Testis (tissue), 3 donors: ENCODE results near the gene AGBL1. TPM values are rescaled to one million over a fixed set of nuclear protein-coding genes. Genes with fewer than 3 reads are reported as not detected.

ENCODE experiments used
- DNase-seq: peaks from one replicate; pipeline ENCODE4 v3.0.0-alpha.2; 2019
- H3K27ac ChIP-seq, 2 donors: fragments of 200-600 bp; sonication (generic); one replicate each; pipeline ENCODE4 v1.5.1; 2019
- H3K27me3 ChIP-seq: fragments of 200-600 bp; sonication (generic); one replicate; pipeline ENCODE4 v1.5.1; 2019
- H3K36me3 ChIP-seq: fragments of 200-600 bp; sonication (generic); one replicate; pipeline ENCODE4 v1.5.1; 2017; ENCODE audit warnings: low read depth; ENCODE audit errors: missing control alignments
- H3K4me1 ChIP-seq: fragments of 200-600 bp; sonication (generic); one replicate; pipeline ENCODE4 v1.5.1; 2019
- H3K4me3 ChIP-seq, 2 donors: fragments of 200-600 bp; sonication (generic); one replicate each; pipeline ENCODE4 v1.5.1; 2017 to 2019
- H3K9me3 ChIP-seq: fragments of 200-600 bp; sonication (generic); one replicate; pipeline ENCODE4 v1.5.1; 2017
- POLR2A ChIP-seq: fragments of 450-650 bp; IDR thresholded peaks from one replicate; pipeline ENCODE4 v1.6.1; 2017; ENCODE audit warnings: antibody characterized with exemption, mild to moderate bottlenecking, moderate library complexity
- WGBS, 2 donors: methylation state at CpG; one replicate each; pipeline ENCODE4 v1.1.5; 2018; 5-methylcytosine and 5-hydroxymethylcytosine counted together
- intact Hi-C: fragments of 100-400 bp; cut with DNase I; formaldehyde crosslinking; loops from one replicate; pipeline ENCODE4 v1.15.1; 2023; ENCODE audit warnings: low total_unique reads
- polyA plus RNA-seq: library from polyadenylated mRNA; stranded (reverse); fragments of 350-450 nt; fragmentation: Illumina TruSeq; extraction: RNeasy Lipid Tissue Mini Kit (QIAGEN cat#74804); gene quantifications from one replicate; pipeline ENCODE4 v1.2.3, GENCODE V29; 2014; ENCODE audit warnings: low read depth, low replicate concordance; ENCODE audit not compliant: insufficient read depth
- total RNA-seq, 2 donors: library from RNA; depleted of rRNA; stranded (reverse); fragments of >200 nt; gene quantifications; one replicate each; pipeline ENCODE4 v1.2.3, GENCODE V29; 2016
- TF ChIP-seq, protein P1 (sequence below), 3 experiments: fragments of 450-650 bp in 2 of 3; fragments of 200-600 bp in 1 of 3; sonication (generic) in 1 of 3; IDR thresholded peaks; one replicate each; pipeline ENCODE4 v1.5.1; 2016 to 2019; ENCODE audit warnings: antibody characterized with exemption in 3 of 3, mild to moderate bottlenecking in 2 of 3, moderate library complexity in 1 of 3

AGBL1 gene
- total and polyA plus RNA-seq, 3 donors from 2014 or later, result 0.37 to 0.94 (median 0.70) TPM

- Histone ChIP-seq H3K4me3 (no peak overlapping the region), H3K27me3 (no peaks in the 10 kb centered on the region), H3K27ac (no peak overlapping the region), H3K36me3 (no peaks in the 10 kb centered on the region), H3K4me1 (no peaks in the 10 kb centered on the region), H3K9me3 (no peaks in the 10 kb centered on the region)
- 91 to 93% methylated on average over 3 of the region's 3 CpGs for WGBS, 2 donors
- TF ChIP-seq, protein P1, sequence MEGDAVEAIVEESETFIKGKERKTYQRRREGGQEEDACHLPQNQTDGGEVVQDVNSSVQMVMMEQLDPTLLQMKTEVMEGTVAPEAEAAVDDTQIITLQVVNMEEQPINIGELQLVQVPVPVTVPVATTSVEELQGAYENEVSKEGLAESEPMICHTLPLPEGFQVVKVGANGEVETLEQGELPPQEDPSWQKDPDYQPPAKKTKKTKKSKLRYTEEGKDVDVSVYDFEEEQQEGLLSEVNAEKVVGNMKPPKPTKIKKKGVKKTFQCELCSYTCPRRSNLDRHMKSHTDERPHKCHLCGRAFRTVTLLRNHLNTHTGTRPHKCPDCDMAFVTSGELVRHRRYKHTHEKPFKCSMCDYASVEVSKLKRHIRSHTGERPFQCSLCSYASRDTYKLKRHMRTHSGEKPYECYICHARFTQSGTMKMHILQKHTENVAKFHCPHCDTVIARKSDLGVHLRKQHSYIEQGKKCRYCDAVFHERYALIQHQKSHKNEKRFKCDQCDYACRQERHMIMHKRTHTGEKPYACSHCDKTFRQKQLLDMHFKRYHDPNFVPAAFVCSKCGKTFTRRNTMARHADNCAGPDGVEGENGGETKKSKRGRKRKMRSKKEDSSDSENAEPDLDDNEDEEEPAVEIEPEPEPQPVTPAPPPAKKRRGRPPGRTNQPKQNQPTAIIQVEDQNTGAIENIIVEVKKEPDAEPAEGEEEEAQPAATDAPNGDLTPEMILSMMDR (IDR thresholded peaks at IDR 0.05), result no peak
- TF ChIP-seq POLR2A, result no peak
- intact Hi-C loops, result no loop called here
- no peak for DNase-seq
Measured at GRCh38 chr15:86756688-86757087, 677.0 kb downstream of the AGBL1 start.

- intact Hi-C loops, result no loop called here
- DNase-seq, result no peak
Measured at GRCh38 chr15:86759800-86760523, 680.3 kb downstream of the AGBL1 start.

DNA sequence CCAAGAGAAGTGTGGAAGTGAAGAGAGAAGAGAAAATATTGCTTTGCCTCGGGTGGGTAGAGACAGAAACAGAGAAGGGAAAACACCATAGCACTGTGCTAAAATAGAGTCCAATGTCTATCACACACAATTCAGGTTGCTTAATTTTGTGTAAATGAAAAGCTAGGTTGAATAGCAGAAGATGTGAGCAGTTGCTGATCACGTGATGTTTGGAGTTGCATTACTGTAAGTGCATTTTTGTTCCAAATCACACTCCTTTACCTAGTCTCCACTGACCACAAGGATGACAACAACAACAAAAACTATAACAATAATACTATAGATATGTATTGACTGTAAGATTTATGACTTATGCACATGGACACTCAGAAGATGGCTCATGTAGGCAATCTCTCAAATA is 683.2 kb downstream of the AGBL1 start:
- TF ChIP-seq, protein P1 (IDR thresholded peaks at IDR 0.05), result no peak
- no peak for TF ChIP-seq POLR2A
- no peaks in the 10 kb centered on the region for H3K36me3 ChIP-seq
- 68 to 71% methylated on average over 2 of the region's 2 CpGs for WGBS, 2 donors
- no peaks in the 10 kb centered on the region for H3K27me3 ChIP-seq
- no peaks in the 10 kb centered on the region for H3K4me1 ChIP-seq
- no peak for DNase-seq
- intact Hi-C loops, result no loop called here
- no peak overlapping the region for H3K27ac ChIP-seq
- no peak overlapping the region for H3K4me3 ChIP-seq
- no peaks in the 10 kb centered on the region for H3K9me3 ChIP-seq

More at GRCh38 chr15:86759800-86760523, 680.3 kb downstream of the AGBL1 start:
- Histone ChIP-seq H3K27me3 (no peaks in the 10 kb centered on the region), H3K9me3 (no peaks in the 10 kb centered on the region), H3K36me3 (no peaks in the 10 kb centered on the region), H3K4me1 (no peaks in the 10 kb centered on the region), H3K4me3 (no peak overlapping the region), H3K27ac (no peak overlapping the region)
- WGBS, 2 donors, result 64 to 76% methylated on average over 5 of the region's 5 CpGs
- no peak for TF ChIP-seq POLR2A
- TF ChIP-seq, protein P1 (IDR thresholded peaks at IDR 0.05), result no peak

DNA sequence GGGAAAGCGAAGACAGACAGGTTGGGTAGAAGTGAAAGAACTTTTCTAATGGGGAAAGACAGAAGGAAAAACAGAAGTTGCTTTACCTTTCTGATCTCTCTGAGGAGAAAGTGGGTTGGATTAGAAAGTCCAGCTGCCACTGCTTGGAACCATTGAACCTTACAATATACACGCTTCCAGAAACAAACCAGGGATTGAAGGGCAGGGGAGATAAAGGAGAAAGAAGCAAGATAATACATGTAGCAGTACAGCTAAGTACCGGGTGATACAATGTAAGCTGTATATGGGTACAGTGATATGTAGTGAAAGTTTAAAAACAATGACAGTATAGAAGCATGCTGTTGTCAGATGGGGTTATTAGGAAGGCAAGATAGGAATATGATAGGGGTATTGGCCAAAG is 684.4 kb downstream of the AGBL1 start:
- TF ChIP-seq POLR2A, result no peak
- TF ChIP-seq, protein P1 (IDR thresholded peaks at IDR 0.05), result no peak
- Histone ChIP-seq H3K27ac (no peak overlapping the region), H3K4me3 (no peak overlapping the region), H3K36me3 (no peaks in the 10 kb centered on the region), H3K27me3 (no peaks in the 10 kb centered on the region), H3K9me3 (no peaks in the 10 kb centered on the region), H3K4me1 (no peaks in the 10 kb centered on the region)
- intact Hi-C loops, result no loop called here
- 72 to 82% methylated on average over 3 of the region's 3 CpGs for WGBS, 2 donors
- DNase-seq, result no peak

DNA sequence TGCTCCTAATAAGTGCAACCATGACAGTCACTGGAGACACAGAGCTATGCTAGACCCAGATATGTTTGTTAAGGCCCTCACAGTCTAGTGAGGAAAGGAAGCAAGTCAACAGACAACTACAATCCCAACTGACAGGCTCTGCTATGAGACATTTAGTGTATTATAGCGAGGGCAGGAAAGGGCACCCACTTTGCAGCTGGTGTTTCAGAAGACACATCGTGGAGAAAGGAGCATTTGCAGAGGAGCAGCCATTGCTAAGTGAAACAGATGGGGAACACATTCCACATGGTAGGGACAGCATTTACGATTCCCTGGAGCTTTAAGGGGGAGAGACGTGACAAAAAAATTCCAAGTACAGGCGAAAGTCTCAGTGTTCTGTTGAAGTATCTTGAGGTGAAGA is 685.6 kb downstream of the AGBL1 start:
- 65 to 72% methylated on average over 5 of the region's 5 CpGs for WGBS, 2 donors
- intact Hi-C loops, result no loop called here

More for the DNA sequence above, 685.6 kb downstream of the AGBL1 start:
- H3K27me3 ChIP-seq, result no peaks in the 10 kb centered on the region
- no peak for DNase-seq
- no peak overlapping the region for H3K27ac ChIP-seq
- H3K36me3 ChIP-seq, result no peaks in the 10 kb centered on the region
- H3K4me1 ChIP-seq, result no peaks in the 10 kb centered on the region
- TF ChIP-seq, protein P1 (IDR thresholded peaks at IDR 0.05), result no peak
- no peak for TF ChIP-seq POLR2A
- no peak overlapping the region for H3K4me3 ChIP-seq
- no peaks in the 10 kb centered on the region for H3K9me3 ChIP-seq
